SU-DHL-6 (cell line): Measurements from ENCODE around the gene ALG8.

ENCODE experiments used
- H2AFZ ChIP-seq: fragments of 200-600 bp; sonication (generic); 2 replicates; pipeline ENCODE4 v1.6.1; 2014; ENCODE audit warnings: low read depth, mild to moderate bottlenecking, moderate library complexity, mixed read lengths, antibody characterized with exemption, low read length; ENCODE audit not compliant: severe bottlenecking
- H3F3A ChIP-seq: fragments of 200-600 bp; shearing (Covaris generic); 2 replicates; pipeline ENCODE4 v1.6.0; 2016; ENCODE audit warnings: antibody characterized with exemption, mild to moderate bottlenecking; ENCODE audit not compliant: insufficient read depth
- H3K27ac ChIP-seq: fragments of 200-600 bp; sonication (generic); 2 replicates; pipeline ENCODE4 v1.5.1; 2016; ENCODE audit warnings: low read depth, mild to moderate bottlenecking, low read length, moderate library complexity, mixed read lengths
- H3K27me3 ChIP-seq: fragments of 200-600 bp; sonication (generic), shearing (Covaris generic); 2 replicates; pipeline ENCODE4 v1.6.0; 2014; ENCODE audit warnings: mild to moderate bottlenecking, low read length
- H3K36me3 ChIP-seq: fragments of 200-600 bp; sonication (generic); 2 replicates; pipeline ENCODE4 v1.6.1; 2014; ENCODE audit warnings: mild to moderate bottlenecking, low read length, mixed read lengths
- H3K4me2 ChIP-seq: fragments of 300-600, 200-600 bp; shearing (Covaris generic), sonication (generic); 2 replicates; pipeline ENCODE4 v1.6.0; 2014; ENCODE audit warnings: low read length, low read depth, mild to moderate bottlenecking; ENCODE audit not compliant: poor library complexity, severe bottlenecking
- H3K4me3 ChIP-seq: fragments of 200-600 bp; sonication (generic); 2 replicates; pipeline ENCODE4 v1.5.1; 2014; ENCODE audit warnings: antibody characterized with exemption, low read length, mild to moderate bottlenecking, mixed read lengths; ENCODE audit not compliant: insufficient read depth, poor library complexity, severe bottlenecking
- H3K79me2 ChIP-seq: fragments of 200-600 bp; sonication (generic); 2 replicates; pipeline ENCODE4 v1.6.1; 2014; ENCODE audit warnings: mild to moderate bottlenecking, low read length, moderate library complexity; ENCODE audit not compliant: insufficient read depth
- H3K9ac ChIP-seq: fragments of 200-600 bp; sonication (generic); 2 replicates; pipeline ENCODE4 v1.7.0; 2014; ENCODE audit warnings: mild to moderate bottlenecking, low read length
- H3K9me2 ChIP-seq: fragments of 200-600 bp; sonication (generic); replicated peaks from 2 replicates; pipeline ENCODE4 v1.6.1; 2014; ENCODE audit warnings: low read length; ENCODE audit not compliant: insufficient read depth
- H3K9me3 ChIP-seq: fragments of 200-600 bp; sonication (generic); 2 replicates; pipeline ENCODE4 v1.6.1; 2014; ENCODE audit warnings: low read length, mixed read lengths; ENCODE audit not compliant: insufficient read depth
- H4K20me1 ChIP-seq: fragments of 200-600 bp; sonication (generic); 2 replicates; pipeline ENCODE4 v1.6.1; 2014; ENCODE audit warnings: low read depth, mild to moderate bottlenecking, antibody characterized with exemption, low read length, moderate library complexity, mixed read lengths
- EZH2phosphoT487 ChIP-seq: fragments of 200-600 bp; sonication (generic), shearing (Covaris generic); conservative IDR thresholded peaks from 2 replicates; pipeline ENCODE4 v1.6.1; 2018; ENCODE audit warnings: mild to moderate bottlenecking, antibody characterized with exemption, low read length, moderate library complexity, mixed read lengths
- TF ChIP-seq, protein P1 (sequence below): fragments of 200-600 bp; sonication (generic); IDR thresholded peaks from one replicate; pipeline ENCODE4 v1.5.1; 2017; ENCODE audit warnings: antibody characterized with exemption, mild to moderate bottlenecking, low read length, moderate library complexity; ENCODE audit not compliant: insufficient read depth, poor library complexity, severe bottlenecking

The ALG8 gene

GRCh38 chr11:78150346-78150745, 10.9 kb upstream of the ALG8 start:
- no peak overlapping the region for H2AFZ ChIP-seq
- H3K79me2 ChIP-seq, result no peaks in the 10 kb centered on the region
- no peak overlapping the region for H3K9ac ChIP-seq
- H3K9me2 ChIP-seq, result no peaks in the 10 kb centered on the region
- no peak overlapping the region for H3K4me3 ChIP-seq
- H3K36me3 ChIP-seq, result no peaks in the 10 kb centered on the region
- H3K27ac ChIP-seq, result no peak overlapping the region
- H4K20me1 ChIP-seq, result no peaks in the 10 kb centered on the region
- H3K9me3 ChIP-seq, result no peaks in the 10 kb centered on the region
- no peaks in the 10 kb centered on the region for H3K27me3 ChIP-seq
- no peak overlapping the region for H3K4me2 ChIP-seq
- TF ChIP-seq EZH2phosphoT487, result no peak
- TF ChIP-seq, protein P1, sequence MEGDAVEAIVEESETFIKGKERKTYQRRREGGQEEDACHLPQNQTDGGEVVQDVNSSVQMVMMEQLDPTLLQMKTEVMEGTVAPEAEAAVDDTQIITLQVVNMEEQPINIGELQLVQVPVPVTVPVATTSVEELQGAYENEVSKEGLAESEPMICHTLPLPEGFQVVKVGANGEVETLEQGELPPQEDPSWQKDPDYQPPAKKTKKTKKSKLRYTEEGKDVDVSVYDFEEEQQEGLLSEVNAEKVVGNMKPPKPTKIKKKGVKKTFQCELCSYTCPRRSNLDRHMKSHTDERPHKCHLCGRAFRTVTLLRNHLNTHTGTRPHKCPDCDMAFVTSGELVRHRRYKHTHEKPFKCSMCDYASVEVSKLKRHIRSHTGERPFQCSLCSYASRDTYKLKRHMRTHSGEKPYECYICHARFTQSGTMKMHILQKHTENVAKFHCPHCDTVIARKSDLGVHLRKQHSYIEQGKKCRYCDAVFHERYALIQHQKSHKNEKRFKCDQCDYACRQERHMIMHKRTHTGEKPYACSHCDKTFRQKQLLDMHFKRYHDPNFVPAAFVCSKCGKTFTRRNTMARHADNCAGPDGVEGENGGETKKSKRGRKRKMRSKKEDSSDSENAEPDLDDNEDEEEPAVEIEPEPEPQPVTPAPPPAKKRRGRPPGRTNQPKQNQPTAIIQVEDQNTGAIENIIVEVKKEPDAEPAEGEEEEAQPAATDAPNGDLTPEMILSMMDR, result no peak
- H3F3A ChIP-seq, result no peaks in the 10 kb centered on the region

DNA sequence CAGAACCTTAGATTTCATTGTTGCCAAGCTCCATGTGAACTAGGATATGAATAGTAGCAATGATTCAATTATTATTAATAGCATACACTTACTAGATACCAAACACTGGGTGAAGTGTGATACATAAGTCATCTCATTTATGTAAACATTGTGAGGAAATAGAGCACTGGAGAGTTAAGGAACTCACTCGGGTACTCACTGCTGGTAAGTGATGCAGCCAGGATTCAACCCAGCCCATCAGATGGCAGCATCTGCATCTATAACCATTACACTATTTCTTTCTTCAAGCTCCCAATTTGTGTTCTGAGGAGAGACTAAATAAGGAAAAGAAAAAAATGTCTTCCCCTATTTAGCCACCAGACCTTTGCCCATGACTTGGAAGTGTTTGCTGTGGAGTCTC, 10.2 kb upstream of the ALG8 start:
- Histone ChIP-seq H3K4me2 (no peak overlapping the region), H3K27me3 (no peaks in the 10 kb centered on the region), H3K36me3 (no peaks in the 10 kb centered on the region), H3K79me2 (no peaks in the 10 kb centered on the region), H3F3A (no peaks in the 10 kb centered on the region), H3K9ac (no peak overlapping the region), H3K27ac (no peak overlapping the region), H4K20me1 (no peaks in the 10 kb centered on the region), H3K9me3 (no peaks in the 10 kb centered on the region), H3K9me2 (no peaks in the 10 kb centered on the region), H2AFZ (no peak overlapping the region), H3K4me3 (no peak overlapping the region)
- no peak for TF ChIP-seq EZH2phosphoT487
- TF ChIP-seq, protein P1, result no peak

DNA sequence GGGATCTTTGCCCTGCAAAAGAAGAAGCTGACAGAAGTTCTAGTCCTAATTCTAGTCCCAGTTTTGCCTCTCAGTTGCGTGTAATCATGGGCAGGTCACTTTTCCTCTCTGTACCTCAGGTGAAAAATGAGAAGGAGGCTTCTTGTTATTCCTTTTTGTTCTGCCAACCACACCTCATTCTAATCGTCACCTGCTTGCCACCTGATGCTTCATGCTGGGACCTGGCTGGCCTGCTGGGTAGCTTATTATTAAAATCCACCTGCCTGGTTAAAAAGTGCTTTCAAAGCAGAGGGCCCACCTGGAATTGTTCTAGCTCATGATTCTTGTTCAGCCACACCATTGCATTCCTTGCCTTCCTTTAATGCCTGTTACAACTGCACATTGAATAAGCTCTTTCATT, 8.4 kb upstream of the ALG8 start:
- TF ChIP-seq, protein P1, result no peak
- no peak for TF ChIP-seq EZH2phosphoT487
- no peaks in the 10 kb centered on the region for H3K9me3 ChIP-seq
- H3K9me2 ChIP-seq, result no peaks in the 10 kb centered on the region
- H3K36me3 ChIP-seq, result no peaks in the 10 kb centered on the region
- no peaks in the 10 kb centered on the region for H3F3A ChIP-seq
- no peak overlapping the region for H3K27ac ChIP-seq
- H2AFZ ChIP-seq, result no peak overlapping the region
- H4K20me1 ChIP-seq, result no peaks in the 10 kb centered on the region
- no peak overlapping the region for H3K4me3 ChIP-seq
- H3K9ac ChIP-seq, result no peak overlapping the region
- H3K4me2 ChIP-seq, result no peak overlapping the region
- H3K79me2 ChIP-seq, result no peaks in the 10 kb centered on the region
- H3K27me3 ChIP-seq, result no peaks in the 10 kb centered on the region
